ENCODE measurements around the gene KANTR. TPM values are rescaled to one million over a fixed set of nuclear protein-coding genes. Genes with fewer than 3 reads are reported as not detected.
A peak's percentile ranks its signal among the peaks of the same experiment; 100 is the strongest.

The KANTR gene
- total and polyA plus RNA-seq, 2 experiments from 2014 or later = 6.4 to 15.5 TPM

DNA sequence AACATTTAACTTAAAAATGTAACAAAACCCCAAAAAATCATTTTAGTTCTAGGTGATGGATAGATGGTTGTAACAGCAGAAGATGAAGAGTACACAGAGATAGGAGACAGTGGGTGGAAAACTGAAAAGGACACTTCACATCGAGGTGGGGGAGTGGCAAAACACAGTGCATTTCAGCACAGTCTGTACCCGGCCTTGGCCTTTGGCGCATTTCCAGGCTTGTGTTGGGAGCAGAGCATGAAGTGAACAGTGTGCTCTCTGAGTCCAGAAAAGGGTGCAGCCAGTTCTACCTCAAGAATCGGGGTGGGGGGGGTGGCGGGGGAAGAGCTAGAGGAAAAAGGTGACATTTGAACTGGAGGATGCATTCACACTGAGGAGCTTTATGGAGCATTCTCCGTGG, 7.5 kb upstream of the KANTR start:
- H3K9me2 ChIP-seq (ENCODE audit: insufficient read depth) = no peaks in the 10 kb centered on the region
- Mint-ChIP-seq H3K36me3 (ENCODE audit: low read depth) (peaks cover 52% of the 10 kb centered on the region), H3K4me1 (peaks cover 10% of the 10 kb centered on the region), H3K9me3 (no peaks in the 10 kb centered on the region; the same call in 1 of the 3 replicates), H3K4me3 (no peak overlapping the region), H3K27ac (no peak overlapping the region), H3K27me3 (ENCODE audit: insufficient read depth, low read depth, poor library complexity) (peaks cover 5% of the 10 kb centered on the region)
- TF ChIP-seq ZNF331 (CRISPR knock-in tag; IDR thresholded peaks at IDR 0.05; ENCODE audit: low read depth) = no peak
- no peak for TF ChIP-seq ZNF114 (CRISPR knock-in tag; IDR thresholded peaks at IDR 0.05)
- TF ChIP-seq EZH2phosphoT487 (IDR thresholded peaks at IDR 0.05; ENCODE audit: unreplicated experiment) = no peak
- TF ChIP-seq, protein P1, sequence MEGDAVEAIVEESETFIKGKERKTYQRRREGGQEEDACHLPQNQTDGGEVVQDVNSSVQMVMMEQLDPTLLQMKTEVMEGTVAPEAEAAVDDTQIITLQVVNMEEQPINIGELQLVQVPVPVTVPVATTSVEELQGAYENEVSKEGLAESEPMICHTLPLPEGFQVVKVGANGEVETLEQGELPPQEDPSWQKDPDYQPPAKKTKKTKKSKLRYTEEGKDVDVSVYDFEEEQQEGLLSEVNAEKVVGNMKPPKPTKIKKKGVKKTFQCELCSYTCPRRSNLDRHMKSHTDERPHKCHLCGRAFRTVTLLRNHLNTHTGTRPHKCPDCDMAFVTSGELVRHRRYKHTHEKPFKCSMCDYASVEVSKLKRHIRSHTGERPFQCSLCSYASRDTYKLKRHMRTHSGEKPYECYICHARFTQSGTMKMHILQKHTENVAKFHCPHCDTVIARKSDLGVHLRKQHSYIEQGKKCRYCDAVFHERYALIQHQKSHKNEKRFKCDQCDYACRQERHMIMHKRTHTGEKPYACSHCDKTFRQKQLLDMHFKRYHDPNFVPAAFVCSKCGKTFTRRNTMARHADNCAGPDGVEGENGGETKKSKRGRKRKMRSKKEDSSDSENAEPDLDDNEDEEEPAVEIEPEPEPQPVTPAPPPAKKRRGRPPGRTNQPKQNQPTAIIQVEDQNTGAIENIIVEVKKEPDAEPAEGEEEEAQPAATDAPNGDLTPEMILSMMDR (conservative IDR thresholded peaks at IDR 0.05; ENCODE audit: low read depth in 2 of 2) = no peak
- no peak for TF ChIP-seq EZH2 (IDR thresholded peaks at IDR 0.05; ENCODE audit: low read depth, unreplicated experiment)
- ATAC-seq (no peak), DNase-seq (ENCODE audit: low spot score) (no peak)
- no peaks in the 10 kb centered on the region; the same call in 1 of the 2 replicates for H3K4me1 ChIP-seq (ENCODE audit: insufficient read depth)
- H3K27me3 ChIP-seq (ENCODE audit: insufficient read depth) = no peaks in the 10 kb centered on the region
- no peaks in the 10 kb centered on the region for H3F3A ChIP-seq (replicated peaks; ENCODE audit: low read depth)
- H3K4me3 ChIP-seq = no peak overlapping the region
- no peak overlapping the region for H3K4me2 ChIP-seq
- no peak overlapping the region for H3K27ac ChIP-seq (ENCODE audit: low read depth)
- H3K36me3 ChIP-seq (ENCODE audit: insufficient read depth) = no peaks in the 10 kb centered on the region
- no peak overlapping the region for H2AFZ ChIP-seq
- H3K79me2 ChIP-seq (replicated peaks; ENCODE audit: insufficient read depth) = 0 out of 2 replicates have a peak, but pooled peaks cover 4% of the 10 kb centered on the region
- H4K20me1 ChIP-seq (replicated peaks; ENCODE audit: insufficient read depth) = no peaks in the 10 kb centered on the region; the same call in 1 of the 2 replicates

GRCh38 chrX:53087388-53087831, 6.5 kb upstream of the KANTR start:
- Mint-ChIP-seq H3K9me3 (no peaks in the 10 kb centered on the region; the same call in 2 of the 3 replicates), H3K27me3 (ENCODE audit: insufficient read depth, low read depth, poor library complexity) (peaks cover 3% of the 10 kb centered on the region), H3K36me3 (ENCODE audit: low read depth) (peaks cover 52% of the 10 kb centered on the region), H3K4me3 (peak overlapping the region; percentile 94; the same call in 2 of the 3 replicates), H3K4me1 (peaks cover 10% of the 10 kb centered on the region), H3K27ac (peak overlapping the region; percentile 98; the same call in 1 of the 2 replicates)
- no peak overlapping the region for H3K27ac ChIP-seq (ENCODE audit: low read depth)
- no peaks in the 10 kb centered on the region; the same call in 1 of the 2 replicates for H4K20me1 ChIP-seq (replicated peaks; ENCODE audit: insufficient read depth)
- no peaks in the 10 kb centered on the region for H3F3A ChIP-seq (replicated peaks; ENCODE audit: low read depth)
- no peak for TF ChIP-seq ZNF114 (CRISPR knock-in tag; IDR thresholded peaks at IDR 0.05)
- TF ChIP-seq, protein P1 (conservative IDR thresholded peaks at IDR 0.05; ENCODE audit: low read depth in 2 of 2) = no peak
- 0 out of 2 replicates have a peak, but pooled peaks cover 4% of the 10 kb centered on the region for H3K79me2 ChIP-seq (replicated peaks; ENCODE audit: insufficient read depth)
- ATAC-seq (no peak), DNase-seq (ENCODE audit: low spot score) (no peak)
- no peaks in the 10 kb centered on the region for H3K9me2 ChIP-seq (ENCODE audit: insufficient read depth)
- H3K27me3 ChIP-seq (ENCODE audit: insufficient read depth) = no peaks in the 10 kb centered on the region
- H3K4me2 ChIP-seq = no peak overlapping the region
- no peak overlapping the region for H3K4me3 ChIP-seq
- H2AFZ ChIP-seq = no peak overlapping the region
- no peaks in the 10 kb centered on the region for H3K36me3 ChIP-seq (ENCODE audit: insufficient read depth)
- H3K4me1 ChIP-seq (ENCODE audit: insufficient read depth) = no peaks in the 10 kb centered on the region; the same call in 1 of the 2 replicates
